Measurements from ENCODE around the gene LIMS2. TPM values are rescaled to one million over a fixed set of nuclear protein-coding genes. Genes with fewer than 3 reads are reported as not detected.

The LIMS2 gene
- total RNA-seq, 2 experiments from 2014 or later = 6.1 to 7.0 TPM

DNA sequence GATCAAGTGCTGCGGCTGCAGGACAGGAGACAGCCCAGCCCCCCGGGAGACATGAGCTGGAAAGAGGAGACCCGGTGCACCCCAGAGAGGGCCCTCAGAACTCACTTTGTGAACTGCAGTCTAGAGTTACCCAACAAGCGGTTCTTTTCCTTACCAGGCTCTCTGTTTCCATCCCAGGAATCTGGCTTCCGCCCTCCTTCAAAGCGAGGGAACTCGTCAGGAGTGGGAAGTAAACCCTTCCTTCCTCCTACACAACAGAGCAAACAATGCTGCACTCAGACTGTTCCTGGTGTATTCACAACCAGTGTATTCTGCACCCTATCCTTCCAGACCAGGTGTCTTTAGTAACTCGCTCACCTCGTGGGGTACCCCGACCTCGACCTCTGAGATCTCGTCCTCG lies 34.0 kb upstream of the LIMS2 start:
- Histone ChIP-seq H3K36me3 (ENCODE audit: insufficient read depth, low read length) (peaks cover 55% of the 10 kb centered on the region), H3K27ac (ENCODE audit: low read depth in 1 of 2, low read length in 2 of 2) (no peak overlapping the region), H3K4me1 (ENCODE audit: insufficient read depth, low read length) (peaks cover 7% of the 10 kb centered on the region), H3K9me3 (ENCODE audit: control insufficient read depth in 1 of 2, insufficient read depth in 1 of 2, low read length in 2 of 2) (no peaks in the 10 kb centered on the region), H3K27me3 (ENCODE audit: control insufficient read depth in 1 of 2, insufficient read depth in 2 of 2, low read length in 2 of 2) (no peaks in the 10 kb centered on the region), H3K4me3 (ENCODE audit: low read length) (no peak overlapping the region)
- intact Hi-C loops (cut with DNase I, micrococcal nuclease) = no loop called here
- DNase-seq = no peak
- Mint-ChIP-seq H3K4me1 (ENCODE audit: low read depth) (peaks cover 12% of the 10 kb centered on the region), H3K9me3 (no peaks in the 10 kb centered on the region), H3K4me3 (no peak overlapping the region), H3K27me3 (no peaks in the 10 kb centered on the region), H3K36me3 (ENCODE audit: low read depth) (peaks cover 71% of the 10 kb centered on the region), H3K27ac (no peak overlapping the region)
- TF ChIP-seq, protein P1, sequence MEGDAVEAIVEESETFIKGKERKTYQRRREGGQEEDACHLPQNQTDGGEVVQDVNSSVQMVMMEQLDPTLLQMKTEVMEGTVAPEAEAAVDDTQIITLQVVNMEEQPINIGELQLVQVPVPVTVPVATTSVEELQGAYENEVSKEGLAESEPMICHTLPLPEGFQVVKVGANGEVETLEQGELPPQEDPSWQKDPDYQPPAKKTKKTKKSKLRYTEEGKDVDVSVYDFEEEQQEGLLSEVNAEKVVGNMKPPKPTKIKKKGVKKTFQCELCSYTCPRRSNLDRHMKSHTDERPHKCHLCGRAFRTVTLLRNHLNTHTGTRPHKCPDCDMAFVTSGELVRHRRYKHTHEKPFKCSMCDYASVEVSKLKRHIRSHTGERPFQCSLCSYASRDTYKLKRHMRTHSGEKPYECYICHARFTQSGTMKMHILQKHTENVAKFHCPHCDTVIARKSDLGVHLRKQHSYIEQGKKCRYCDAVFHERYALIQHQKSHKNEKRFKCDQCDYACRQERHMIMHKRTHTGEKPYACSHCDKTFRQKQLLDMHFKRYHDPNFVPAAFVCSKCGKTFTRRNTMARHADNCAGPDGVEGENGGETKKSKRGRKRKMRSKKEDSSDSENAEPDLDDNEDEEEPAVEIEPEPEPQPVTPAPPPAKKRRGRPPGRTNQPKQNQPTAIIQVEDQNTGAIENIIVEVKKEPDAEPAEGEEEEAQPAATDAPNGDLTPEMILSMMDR (IDR thresholded peaks at IDR 0.05) = no peak
- POLR2A ChIA-PET = no interaction called here
- CTCF ChIA-PET = no interaction called here
- no peak for ATAC-seq (ENCODE audit: poor library complexity)

DNA sequence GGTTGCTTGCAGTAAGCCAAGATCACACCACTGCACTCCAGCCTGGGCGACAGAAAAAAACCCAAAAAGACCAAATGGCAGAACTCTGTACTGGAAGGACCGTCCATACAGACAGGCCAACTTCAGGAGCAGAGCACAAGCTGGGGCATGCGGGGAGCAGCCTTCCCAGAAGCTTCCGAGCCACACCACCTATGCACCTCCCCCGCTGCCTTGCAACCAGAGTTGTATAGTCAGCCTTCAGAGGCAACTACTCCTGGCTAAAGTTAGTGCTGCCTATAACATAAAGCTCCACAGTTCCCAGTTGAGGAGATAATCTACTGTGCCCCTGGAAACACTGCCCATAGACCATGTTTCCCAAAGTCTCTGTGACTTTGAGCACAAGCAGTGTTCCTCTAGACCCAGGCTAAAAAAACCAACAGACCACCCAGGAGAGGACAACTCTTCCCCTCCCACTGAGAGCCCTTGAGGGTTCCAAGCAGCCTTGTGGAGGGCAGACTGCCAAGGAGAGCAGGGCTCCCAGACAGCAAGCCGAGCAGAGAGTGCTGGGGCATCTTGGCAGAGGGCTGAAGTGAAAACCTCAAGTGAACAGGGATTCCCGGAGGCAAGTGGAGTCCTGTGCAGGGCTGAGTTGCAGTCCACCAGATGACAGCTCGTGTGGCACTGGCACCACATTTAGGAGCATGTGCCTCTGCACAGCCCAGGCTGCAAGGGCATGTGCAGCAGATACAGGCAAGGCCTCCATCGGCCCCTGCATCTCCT lies 32.7 kb upstream of the LIMS2 start:
- Mint-ChIP-seq H3K4me1 (ENCODE audit: low read depth) (peaks cover 24% of the 10 kb centered on the region), H3K27ac (no peak overlapping the region), H3K36me3 (ENCODE audit: low read depth) (peaks cover 64% of the 10 kb centered on the region), H3K27me3 (no peaks in the 10 kb centered on the region), H3K4me3 (no peak overlapping the region), H3K9me3 (no peaks in the 10 kb centered on the region)
- ATAC-seq (ENCODE audit: poor library complexity) (no peak), DNase-seq (no peak)
- ChIA-PET CTCF (no interaction called here), POLR2A (no interaction called here)
- intact Hi-C loops (cut with DNase I, micrococcal nuclease) = no loop called here
- H3K27ac ChIP-seq (ENCODE audit: low read depth in 1 of 2, low read length in 2 of 2) = no peak overlapping the region
- peaks cover 16% of the 10 kb centered on the region for H3K4me1 ChIP-seq (ENCODE audit: insufficient read depth, low read length)
- TF ChIP-seq, protein P1 (IDR thresholded peaks at IDR 0.05) = no peak
- H3K36me3 ChIP-seq (ENCODE audit: insufficient read depth, low read length) = peaks cover 50% of the 10 kb centered on the region
- H3K4me3 ChIP-seq (ENCODE audit: low read length) = no peak overlapping the region
- H3K9me3 ChIP-seq (ENCODE audit: control insufficient read depth in 1 of 2, insufficient read depth in 1 of 2, low read length in 2 of 2) = no peaks in the 10 kb centered on the region
- no peaks in the 10 kb centered on the region for H3K27me3 ChIP-seq (ENCODE audit: control insufficient read depth in 1 of 2, insufficient read depth in 2 of 2, low read length in 2 of 2)

DNA sequence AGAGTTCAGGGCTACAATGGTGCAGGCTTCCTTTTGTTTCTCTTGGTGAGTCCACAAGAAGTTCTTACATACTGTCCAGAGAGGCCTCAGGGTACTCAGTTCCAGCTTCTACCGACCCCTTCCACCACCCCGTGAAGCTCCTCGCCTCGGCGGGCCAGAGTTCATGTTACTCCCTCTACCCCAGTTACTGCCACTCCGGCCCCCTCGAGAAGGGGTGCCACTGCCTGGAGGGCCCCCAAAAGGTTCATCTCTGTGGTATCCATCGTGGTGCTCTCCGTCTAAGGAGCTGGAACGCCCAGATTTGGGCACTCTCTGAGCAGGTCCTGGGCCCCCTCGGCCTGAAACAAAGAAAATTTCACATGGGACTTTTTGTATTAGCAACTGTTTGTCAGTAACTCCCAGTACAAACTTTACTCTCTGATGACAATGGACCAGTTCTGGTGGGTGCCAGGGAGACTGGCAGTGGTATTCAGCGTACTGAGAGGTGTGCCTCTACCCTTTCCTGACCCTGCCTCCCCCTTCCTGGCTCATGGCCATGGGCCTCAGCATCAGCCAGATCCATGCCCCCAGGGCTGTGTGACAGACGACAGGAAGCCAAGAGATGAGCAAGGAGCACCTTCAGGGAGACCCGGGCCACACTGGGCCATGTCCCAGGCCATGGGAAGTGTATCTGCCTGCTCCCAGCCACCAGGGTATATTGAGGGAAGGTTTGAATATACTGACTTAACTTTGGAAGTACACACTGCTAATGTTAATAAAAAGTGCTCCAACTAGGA lies 31.1 kb upstream of the LIMS2 start:
- ChIA-PET CTCF (no interaction called here), POLR2A (interaction anchor here (0.7 kb wide), 1 partner anchor 57 kb away, joined by 3 read pairs; no protein-coding TSS in a partner anchor)
- H3K36me3 ChIP-seq (ENCODE audit: insufficient read depth, low read length) = peaks cover 50% of the 10 kb centered on the region
- Mint-ChIP-seq H3K4me3 (no peak overlapping the region), H3K27ac (no peak overlapping the region), H3K27me3 (no peaks in the 10 kb centered on the region), H3K9me3 (no peaks in the 10 kb centered on the region), H3K4me1 (ENCODE audit: low read depth) (peaks cover 36% of the 10 kb centered on the region), H3K36me3 (ENCODE audit: low read depth) (peaks cover 68% of the 10 kb centered on the region)
- peaks cover 26% of the 10 kb centered on the region for H3K4me1 ChIP-seq (ENCODE audit: insufficient read depth, low read length)
- TF ChIP-seq, protein P1 (IDR thresholded peaks at IDR 0.05) = no peak
- H3K27me3 ChIP-seq (ENCODE audit: control insufficient read depth in 1 of 2, insufficient read depth in 2 of 2, low read length in 2 of 2) = no peaks in the 10 kb centered on the region
- no peak overlapping the region for H3K4me3 ChIP-seq (ENCODE audit: low read length)
- DNase-seq = no peak
- no peak for ATAC-seq (ENCODE audit: poor library complexity)
- intact Hi-C loops (cut with DNase I, micrococcal nuclease) = no loop called here
- H3K9me3 ChIP-seq (ENCODE audit: control insufficient read depth in 1 of 2, insufficient read depth in 1 of 2, low read length in 2 of 2) = no peaks in the 10 kb centered on the region
- H3K27ac ChIP-seq (ENCODE audit: low read depth in 1 of 2, low read length in 2 of 2) = no peak overlapping the region
